Measurements from ENCODE around the gene FLRT2. TPM values are rescaled to one million over a fixed set of nuclear protein-coding genes. Genes with fewer than 3 reads are reported as not detected.

The FLRT2 gene
- total RNA-seq, 5 donors from 2014 or later (not counting 1 experiment from before 2014, with no cell fraction given) = 0.03 to 0.35 (median 0.06) TPM; not detected in 2

DNA sequence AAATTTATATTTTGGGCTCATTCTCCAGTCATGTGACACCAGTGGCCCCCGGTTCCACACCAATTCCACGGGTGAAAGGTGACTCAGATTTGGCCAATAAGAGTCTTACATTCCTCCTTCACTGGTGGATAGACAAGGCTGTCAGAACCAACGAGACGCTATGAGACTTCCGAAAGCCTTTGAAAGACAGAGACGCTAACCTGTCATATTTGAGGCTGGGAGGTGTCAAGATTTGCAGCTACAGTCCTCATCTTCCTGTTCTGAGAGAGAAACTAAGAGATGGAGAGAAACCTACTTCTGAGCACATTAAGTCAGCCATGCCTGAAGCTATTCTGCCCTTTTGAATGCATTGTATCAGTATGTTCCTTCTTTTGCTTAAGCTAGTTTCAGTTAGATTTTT lies 171.2 kb downstream of the FLRT2 start:
- Mint-ChIP-seq H3K4me3 (no peak overlapping the region), H3K9me3 (peaks cover 3 to 12% (median 4%) of the 10 kb centered on the region in 3 donors), H3K36me3 (no peaks in the 10 kb centered on the region), H3K4me1 (no peaks in the 10 kb centered on the region), H3K27me3 (no peaks in the 10 kb centered on the region), H3K27ac (no peak overlapping the region)
- DNase-seq (no peak), ATAC-seq (replicated peaks in 1 of 4) (no peak)
- no peaks in the 10 kb centered on the region for H3K27me3 ChIP-seq (replicated peaks in 1 of 2; ENCODE audit: control insufficient read depth in 2 of 2, extremely low read depth in 1 of 2, insufficient read depth in 2 of 2, low read length in 1 of 2)
- ChIA-PET CTCF (no interaction called here), POLR2A (interaction anchor here in 1 of 2 donors (0.5 to 0.6 kb wide), 2 partner anchors 661 to 857 kb away, joined by 3 to 6 read pairs; no protein-coding TSS in a partner anchor)
- H3K4me1 ChIP-seq (ENCODE audit: control insufficient read depth in 1 of 2, extremely low read depth in 1 of 2, insufficient read depth in 2 of 2, low read length in 2 of 2) = no peaks in the 10 kb centered on the region
- no peak overlapping the region for H3K4me3 ChIP-seq (ENCODE audit: control insufficient read depth in 1 of 2, extremely low read depth in 1 of 2, low read length in 1 of 2)
- H3K27ac ChIP-seq (ENCODE audit: low read length) = no peak overlapping the region
- WGBS (ENCODE audit: insufficient coverage) = 100% methylated on average over 2 of the region's 6 CpGs
- no peaks in the 10 kb centered on the region for H3K36me3 ChIP-seq (ENCODE audit: control insufficient read depth in 2 of 2, extremely low read depth in 1 of 2, insufficient read depth in 1 of 2, low read length in 1 of 2)
- H3K9me3 ChIP-seq = no peaks in the 10 kb centered on the region

DNA sequence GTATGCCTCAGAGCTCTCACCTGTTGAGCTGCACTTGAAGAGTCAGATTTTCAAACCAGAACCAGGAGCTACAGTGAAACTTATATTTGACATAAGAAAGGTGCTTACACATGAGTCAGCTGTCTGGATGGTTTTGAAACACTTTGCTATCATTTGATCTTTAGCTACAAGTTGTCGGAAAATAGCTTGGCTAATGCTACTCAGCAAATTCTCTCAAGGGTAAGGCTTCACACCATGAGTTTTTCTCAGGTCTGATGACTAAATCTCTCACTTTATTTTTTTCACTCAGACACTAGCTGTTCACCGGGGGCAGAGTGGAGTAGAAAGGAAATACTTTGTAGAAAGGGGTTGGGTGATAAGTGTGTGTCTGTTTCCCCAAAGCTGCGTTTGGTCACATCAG lies 171.8 kb downstream of the FLRT2 start:
- ChIA-PET CTCF (no interaction called here), POLR2A (interaction anchor here in 1 of 2 donors (0.5 kb wide), 1 partner anchor 662 kb away, joined by 6 read pairs; no protein-coding TSS in a partner anchor)
- Histone ChIP-seq H3K27me3 (replicated peaks in 1 of 2; ENCODE audit: control insufficient read depth in 2 of 2, extremely low read depth in 1 of 2, insufficient read depth in 2 of 2, low read length in 1 of 2) (no peaks in the 10 kb centered on the region), H3K4me1 (ENCODE audit: control insufficient read depth in 1 of 2, extremely low read depth in 1 of 2, insufficient read depth in 2 of 2, low read length in 2 of 2) (no peaks in the 10 kb centered on the region), H3K9me3 (no peaks in the 10 kb centered on the region), H3K36me3 (ENCODE audit: control insufficient read depth in 2 of 2, extremely low read depth in 1 of 2, insufficient read depth in 1 of 2, low read length in 1 of 2) (no peaks in the 10 kb centered on the region), H3K27ac (ENCODE audit: low read length) (no peak overlapping the region), H3K4me3 (ENCODE audit: control insufficient read depth in 1 of 2, extremely low read depth in 1 of 2, low read length in 1 of 2) (no peak overlapping the region)
- Mint-ChIP-seq H3K27me3 (no peaks in the 10 kb centered on the region), H3K4me1 (no peaks in the 10 kb centered on the region), H3K36me3 (no peaks in the 10 kb centered on the region), H3K27ac (no peak overlapping the region), H3K9me3 (peaks cover 3 to 12% (median 4%) of the 10 kb centered on the region in 3 donors), H3K4me3 (no peak overlapping the region)
- DNase-seq (no peak), ATAC-seq (replicated peaks in 1 of 4) (no peak)
- no CpG with 5 or more reads among the region's 3 CpGs for WGBS (ENCODE audit: insufficient coverage)

- DNase-seq (no peak), ATAC-seq (replicated peaks in 1 of 4) (no peak)
- WGBS (ENCODE audit: insufficient coverage) = no CpG with 5 or more reads among the region's 1 CpG
- H3K9me3 ChIP-seq = no peaks in the 10 kb centered on the region
- no peak overlapping the region for H3K27ac ChIP-seq (ENCODE audit: low read length)
- Mint-ChIP-seq H3K27me3 (no peaks in the 10 kb centered on the region), H3K4me3 (no peak overlapping the region), H3K9me3 (peaks cover 3 to 12% (median 4%) of the 10 kb centered on the region in 3 donors), H3K36me3 (no peaks in the 10 kb centered on the region), H3K27ac (no peak overlapping the region), H3K4me1 (no peaks in the 10 kb centered on the region)
- no peaks in the 10 kb centered on the region for H3K4me1 ChIP-seq (ENCODE audit: control insufficient read depth in 1 of 2, extremely low read depth in 1 of 2, insufficient read depth in 2 of 2, low read length in 2 of 2)
- H3K4me3 ChIP-seq (ENCODE audit: control insufficient read depth in 1 of 2, extremely low read depth in 1 of 2, low read length in 1 of 2) = no peak overlapping the region
- no peaks in the 10 kb centered on the region for H3K27me3 ChIP-seq (replicated peaks in 1 of 2; ENCODE audit: control insufficient read depth in 2 of 2, extremely low read depth in 1 of 2, insufficient read depth in 2 of 2, low read length in 1 of 2)
- POLR2A ChIA-PET = no interaction called here
- H3K36me3 ChIP-seq (ENCODE audit: control insufficient read depth in 2 of 2, extremely low read depth in 1 of 2, insufficient read depth in 1 of 2, low read length in 1 of 2) = no peaks in the 10 kb centered on the region
- CTCF ChIA-PET = no interaction called here
Measured at GRCh38 chr14:85702191-85702590, 172.2 kb downstream of the FLRT2 start.

- Histone ChIP-seq H3K4me1 (ENCODE audit: control insufficient read depth in 1 of 2, extremely low read depth in 1 of 2, insufficient read depth in 2 of 2, low read length in 2 of 2) (no peaks in the 10 kb centered on the region), H3K9me3 (no peaks in the 10 kb centered on the region), H3K4me3 (ENCODE audit: control insufficient read depth in 1 of 2, extremely low read depth in 1 of 2, low read length in 1 of 2) (no peak overlapping the region), H3K27me3 (replicated peaks in 1 of 2; ENCODE audit: control insufficient read depth in 2 of 2, extremely low read depth in 1 of 2, insufficient read depth in 2 of 2, low read length in 1 of 2) (no peaks in the 10 kb centered on the region), H3K27ac (ENCODE audit: low read length) (no peak overlapping the region), H3K36me3 (ENCODE audit: control insufficient read depth in 2 of 2, extremely low read depth in 1 of 2, insufficient read depth in 1 of 2, low read length in 1 of 2) (no peaks in the 10 kb centered on the region)
- Mint-ChIP-seq H3K4me3 (no peak overlapping the region), H3K27ac (no peak overlapping the region), H3K4me1 (no peaks in the 10 kb centered on the region), H3K9me3 (peaks cover 3 to 12% (median 4%) of the 10 kb centered on the region in 3 donors), H3K36me3 (no peaks in the 10 kb centered on the region), H3K27me3 (no peaks in the 10 kb centered on the region)
- POLR2A ChIA-PET = no interaction called here
- DNase-seq (no peak), ATAC-seq (replicated peaks in 1 of 4) (no peak)
- 70% methylated on average over 2 of the region's 3 CpGs for WGBS (ENCODE audit: insufficient coverage)
- CTCF ChIA-PET = no interaction called here
Measured at GRCh38 chr14:85702997-85703396, 173.1 kb downstream of the FLRT2 start.
